Testis (tissue), 3 donors: ENCODE results near the gene TTC3. TPM values are rescaled to one million over a fixed set of nuclear protein-coding genes. Genes with fewer than 3 reads are reported as not detected.

ENCODE experiments used
- DNase-seq: peaks from one replicate; pipeline ENCODE4 v3.0.0-alpha.2; 2019
- H3K27ac ChIP-seq, 2 donors: fragments of 200-600 bp; sonication (generic); one replicate each; pipeline ENCODE4 v1.5.1; 2019
- H3K27me3 ChIP-seq: fragments of 200-600 bp; sonication (generic); one replicate; pipeline ENCODE4 v1.5.1; 2019
- H3K36me3 ChIP-seq: fragments of 200-600 bp; sonication (generic); one replicate; pipeline ENCODE4 v1.5.1; 2017; ENCODE audit warnings: low read depth; ENCODE audit errors: missing control alignments
- H3K4me1 ChIP-seq: fragments of 200-600 bp; sonication (generic); one replicate; pipeline ENCODE4 v1.5.1; 2019
- H3K4me3 ChIP-seq, 2 donors: fragments of 200-600 bp; sonication (generic); one replicate each; pipeline ENCODE4 v1.5.1; 2017 to 2019
- H3K9me3 ChIP-seq: fragments of 200-600 bp; sonication (generic); one replicate; pipeline ENCODE4 v1.5.1; 2017
- CTCF ChIP-seq, 3 experiments: fragments of 450-650 bp in 2 of 3; fragments of 200-600 bp in 1 of 3; sonication (generic) in 1 of 3; IDR thresholded peaks; one replicate each; pipeline ENCODE4 v1.5.1; 2016 to 2019; ENCODE audit warnings: antibody characterized with exemption in 3 of 3, mild to moderate bottlenecking in 2 of 3, moderate library complexity in 1 of 3
- POLR2A ChIP-seq: fragments of 450-650 bp; IDR thresholded peaks from one replicate; pipeline ENCODE4 v1.6.1; 2017; ENCODE audit warnings: antibody characterized with exemption, mild to moderate bottlenecking, moderate library complexity
- WGBS, 2 donors: methylation state at CpG; one replicate each; pipeline ENCODE4 v1.1.5; 2018; 5-methylcytosine and 5-hydroxymethylcytosine counted together
- intact Hi-C: fragments of 100-400 bp; cut with DNase I; formaldehyde crosslinking; loops from one replicate; pipeline ENCODE4 v1.15.1; 2023; ENCODE audit warnings: low total_unique reads
- polyA plus RNA-seq: library from polyadenylated mRNA; stranded (reverse); fragments of 350-450 nt; fragmentation: Illumina TruSeq; extraction: RNeasy Lipid Tissue Mini Kit (QIAGEN cat#74804); gene quantifications from one replicate; pipeline ENCODE4 v1.2.3, GENCODE V29; 2014; ENCODE audit warnings: low read depth, low replicate concordance; ENCODE audit not compliant: insufficient read depth
- total RNA-seq, 2 donors: library from RNA; depleted of rRNA; stranded (reverse); fragments of >200 nt; gene quantifications; one replicate each; pipeline ENCODE4 v1.2.3, GENCODE V29; 2016

Gene TTC3
- total and polyA plus RNA-seq, 3 donors from 2014 or later, result 70.7 to 181 (median 154) TPM

GRCh38 chr21:37244501-37245095 is 171.5 kb downstream of the TTC3 start:
- Histone ChIP-seq H3K27ac (no peak overlapping the region), H3K27me3 (no peaks in the 10 kb centered on the region), H3K4me1 (no peaks in the 10 kb centered on the region), H3K9me3 (no peaks in the 10 kb centered on the region), H3K4me3 (no peak overlapping the region), H3K36me3 (no peaks in the 10 kb centered on the region)
- intact Hi-C loops, result no loop called here
- TF ChIP-seq CTCF (IDR thresholded peaks at IDR 0.05) (no peak), POLR2A (no peak)
- no peak for DNase-seq
- WGBS, 2 donors, result 84 to 93% methylated on average over 12 of the region's 12 CpGs

GRCh38 chr21:37245151-37245550 is 172.1 kb downstream of the TTC3 start:
- no peaks in the 10 kb centered on the region for H3K36me3 ChIP-seq
- H3K27ac ChIP-seq, result no peak overlapping the region
- DNase-seq, result no peak
- H3K4me1 ChIP-seq, result no peaks in the 10 kb centered on the region
- WGBS, 2 donors, result 94 to 97% methylated on average over 8 of the region's 8 CpGs
- intact Hi-C loops, result no loop called here
- no peaks in the 10 kb centered on the region for H3K9me3 ChIP-seq
- TF ChIP-seq POLR2A, result no peak
- TF ChIP-seq CTCF (IDR thresholded peaks at IDR 0.05), result no peak
- no peak overlapping the region for H3K4me3 ChIP-seq
- no peaks in the 10 kb centered on the region for H3K27me3 ChIP-seq

- intact Hi-C loops, result no loop called here
- WGBS, 2 donors, result 88 to 90% methylated on average over 1 of the region's 1 CpG
These were observed 175.2 kb downstream of the TTC3 start for GRCh38 chr21:37248298-37248697.

GRCh38 chr21:37249112-37249904 is 176.3 kb downstream of the TTC3 start:
- Histone ChIP-seq H3K4me1 (no peaks in the 10 kb centered on the region), H3K9me3 (no peaks in the 10 kb centered on the region), H3K27me3 (no peaks in the 10 kb centered on the region), H3K4me3 (no peak overlapping the region), H3K27ac (no peak overlapping the region), H3K36me3 (no peaks in the 10 kb centered on the region)
- 72 to 73% methylated on average over 3 of the region's 3 CpGs for WGBS, 2 donors
- no peak for DNase-seq
- TF ChIP-seq CTCF (IDR thresholded peaks at IDR 0.05) (no peak), POLR2A (no peak)
- intact Hi-C loops, result no loop called here

More at GRCh38 chr21:37248298-37248697, 175.2 kb downstream of the TTC3 start:
- Histone ChIP-seq H3K9me3 (no peaks in the 10 kb centered on the region), H3K36me3 (no peaks in the 10 kb centered on the region), H3K4me1 (no peaks in the 10 kb centered on the region), H3K27ac (no peak overlapping the region), H3K4me3 (no peak overlapping the region), H3K27me3 (no peaks in the 10 kb centered on the region)
- no peak for DNase-seq
- TF ChIP-seq POLR2A (no peak), CTCF (IDR thresholded peaks at IDR 0.05) (no peak)
